Parietal lobe (tissue), 1 donor: ENCODE data around the gene MTERF2. TPM values are rescaled to one million over a fixed set of nuclear protein-coding genes. Genes with fewer than 3 reads are reported as not detected.

Experiments
- total RNA-seq: library from RNA; depleted of rRNA; stranded (reverse); fragments of >200 nt; gene quantifications from one replicate; pipeline ENCODE4 v1.2.3, GENCODE V29; 2014

The MTERF2 gene
- total RNA-seq = 20.7 TPM

GRCh38 chr12:106986625-106987389 is at the start of gene MTERF2:
MTERF2 (minus strand) TSS chr12:106987146; CDS start chr12:106978714, 8,432 bp downstream.

GRCh38 chr12:106955377-106956047 is 31.4 kb downstream of the MTERF2 start, which contains the start of gene TMEM263:
TMEM263 (plus strand) TSS chr12:106955907; CDS start chr12:106967117, 11,210 bp downstream.

Other genes starting within 250 kb of the MTERF2 start
- 37.9 TPM for gene RIC8B, start 212.5 kb downstream of the MTERF2 start, total RNA-seq
- gene TMEM263, start 31.2 kb downstream of the MTERF2 start, total RNA-seq = 28.5 TPM
- 36.9 TPM for gene CRY1, start 106.4 kb upstream of the MTERF2 start, total RNA-seq